GM19035 (cell line): ENCODE measurements around the gene OCA2.

ENCODE experiments used
- ATAC-seq: cut with Tn5 transposase; IDR thresholded peaks from one replicate; pipeline ENCODE4 v1.9.1; 2021; ENCODE audit not compliant: unreplicated experiment

OCA2 gene

GRCh38 chr15:27885201-27885600 lies 213.9 kb downstream of the OCA2 start:
- ATAC-seq: no peak

DNA sequence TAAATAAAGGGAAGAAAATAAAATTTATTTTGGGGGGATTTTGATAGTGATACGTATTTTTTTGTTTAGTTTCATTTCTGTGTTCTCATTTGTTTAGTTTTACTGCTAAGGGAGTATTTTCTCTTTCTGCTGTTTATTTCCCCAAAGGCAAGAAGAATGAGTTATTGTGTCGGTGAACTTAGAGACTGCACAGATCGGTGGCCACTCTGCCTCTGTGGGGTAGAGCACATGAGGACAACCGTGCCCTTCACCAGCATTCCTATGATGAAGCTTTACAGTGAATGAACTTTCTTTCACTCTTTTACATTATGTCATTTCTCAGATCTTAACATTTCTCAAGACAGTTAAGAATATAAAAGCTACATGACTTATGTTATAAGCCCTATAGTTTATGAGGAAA lies 214.4 kb downstream of the OCA2 start:
- no peak for ATAC-seq

DNA sequence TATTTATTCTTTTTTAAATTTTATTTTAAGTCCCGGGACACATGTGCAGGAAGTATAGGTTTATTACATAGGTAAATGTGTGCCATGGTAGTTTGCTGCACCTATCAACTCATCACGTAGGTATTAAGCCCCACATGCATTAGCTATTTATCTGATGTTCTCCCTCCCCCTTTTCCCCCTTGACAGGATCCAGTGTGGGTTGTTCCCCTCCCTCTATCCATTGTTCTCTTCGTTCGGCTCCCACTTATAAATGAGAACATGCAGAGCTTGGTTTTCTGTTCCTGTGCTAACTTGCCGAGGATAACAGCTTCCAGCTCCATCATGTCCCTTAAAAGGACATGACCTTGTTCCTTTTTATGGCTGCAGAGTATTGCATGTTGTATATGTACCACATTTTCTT lies 220.3 kb downstream of the OCA2 start:
- ATAC-seq: no peak

DNA sequence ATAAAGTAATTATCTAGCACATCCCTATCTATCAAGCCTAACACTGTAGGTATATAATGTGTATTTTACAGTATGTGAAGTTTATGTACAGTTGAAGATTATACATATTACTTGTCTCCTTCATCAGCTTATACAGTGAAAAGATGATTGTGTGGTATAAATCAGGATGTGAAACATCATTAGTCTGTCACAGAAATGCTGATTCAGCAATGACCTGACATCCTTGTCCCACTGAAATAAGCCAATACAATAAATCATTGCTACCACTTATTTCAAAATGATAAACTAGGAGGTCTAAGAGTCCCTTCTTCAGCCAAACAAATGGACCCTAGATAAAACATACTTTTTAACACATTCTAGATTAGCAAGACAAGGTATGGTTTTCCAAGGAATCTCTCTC lies 225.3 kb downstream of the OCA2 start:
- ATAC-seq: no peak

GRCh38 chr15:27873039-27873438 lies 226.1 kb downstream of the OCA2 start:
- ATAC-seq: no peak

DNA sequence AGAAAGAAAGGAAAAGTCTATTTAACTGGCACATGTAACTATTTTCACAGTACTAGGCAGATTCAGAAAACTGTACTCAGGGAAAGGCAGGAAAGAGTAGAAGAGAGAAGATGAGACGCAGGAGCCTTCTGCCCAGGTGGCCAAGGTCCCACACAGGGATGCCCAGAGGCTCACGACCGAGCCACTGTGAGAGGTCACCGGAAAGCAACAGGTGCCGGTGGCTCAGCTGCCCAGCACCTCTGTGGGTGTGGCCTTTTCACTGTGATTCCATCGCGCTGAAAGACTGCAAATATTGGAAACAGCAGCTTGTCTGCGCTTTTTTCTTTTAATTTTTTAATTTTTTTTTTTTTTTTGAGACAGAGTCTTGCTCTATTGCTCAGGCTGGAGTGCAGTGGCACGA lies 226.8 kb downstream of the OCA2 start:
- no peak for ATAC-seq

GRCh38 chr15:27871902-27872260 lies 227.2 kb downstream of the OCA2 start:
- ATAC-seq: no peak

DNA sequence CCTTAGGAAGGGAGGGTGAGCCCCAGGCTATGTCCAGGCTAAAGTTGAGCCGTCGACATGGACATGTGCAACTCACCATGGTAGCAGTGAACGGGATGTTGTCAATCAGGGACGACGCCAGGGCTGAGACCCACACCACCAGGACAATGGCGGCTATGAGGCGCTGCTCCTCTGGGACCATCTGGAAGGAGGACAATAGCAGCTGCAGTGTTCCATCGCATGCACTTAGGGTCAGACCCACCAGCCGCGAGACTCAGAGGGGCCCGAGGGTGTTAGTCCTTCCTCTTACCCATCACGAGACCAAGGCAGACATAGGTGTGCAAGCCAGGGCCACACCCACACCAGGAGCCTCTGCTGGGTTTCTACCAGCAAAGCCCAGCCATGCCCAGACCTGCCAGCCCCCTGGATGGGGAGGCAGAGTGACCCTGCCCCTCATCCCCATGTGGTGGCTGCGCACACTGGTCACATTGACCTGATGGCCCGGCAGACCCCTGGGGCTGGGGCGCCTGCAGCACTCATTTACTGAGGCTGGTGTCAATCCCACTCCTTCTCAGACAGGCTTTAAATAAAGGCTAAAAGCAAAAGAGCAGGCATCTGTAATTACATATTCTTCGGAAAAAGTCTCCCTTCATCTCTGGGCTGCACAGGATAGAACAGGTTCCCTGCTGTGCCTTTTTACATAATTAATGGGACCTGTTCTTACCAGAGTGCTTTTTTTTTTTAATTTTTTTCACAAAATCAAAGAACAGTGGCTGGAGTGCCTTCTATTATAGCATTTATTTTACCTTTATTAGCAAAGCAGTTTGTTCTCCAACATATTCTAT lies 227.8 kb downstream of the OCA2 start:
- ATAC-seq: no peak

- ATAC-seq: no peak
Measured at GRCh38 chr15:27870320-27870719, 228.8 kb downstream of the OCA2 start.

DNA sequence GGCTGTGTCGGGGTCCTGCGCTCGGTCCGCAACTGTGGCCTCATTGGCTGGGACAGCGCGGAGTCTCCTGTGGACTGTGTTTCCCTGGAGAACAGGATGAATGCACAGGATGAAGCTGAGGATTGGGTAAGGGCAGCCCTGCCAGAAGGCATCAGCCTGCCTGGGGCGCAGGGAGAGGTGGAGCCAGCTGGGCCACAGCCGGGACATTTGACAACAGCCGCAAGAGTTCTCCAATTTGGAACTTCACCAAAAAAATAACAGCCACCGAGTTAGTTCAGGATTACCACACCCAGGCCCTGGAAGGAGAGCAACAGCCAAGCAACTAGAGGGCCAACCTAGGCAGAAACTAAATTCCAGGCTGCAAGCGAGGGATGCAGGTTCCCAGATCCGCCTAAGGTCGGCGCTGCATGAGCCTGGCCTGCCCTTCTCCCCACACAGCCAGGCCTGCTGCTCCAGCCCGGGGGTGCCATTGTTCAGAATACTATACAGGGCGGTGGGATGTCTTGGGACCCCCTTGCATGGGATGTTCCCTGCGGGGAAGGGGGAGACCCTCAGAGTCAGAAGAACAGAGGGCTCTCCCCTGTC lies 229.3 kb downstream of the OCA2 start:
- no peak for ATAC-seq

DNA sequence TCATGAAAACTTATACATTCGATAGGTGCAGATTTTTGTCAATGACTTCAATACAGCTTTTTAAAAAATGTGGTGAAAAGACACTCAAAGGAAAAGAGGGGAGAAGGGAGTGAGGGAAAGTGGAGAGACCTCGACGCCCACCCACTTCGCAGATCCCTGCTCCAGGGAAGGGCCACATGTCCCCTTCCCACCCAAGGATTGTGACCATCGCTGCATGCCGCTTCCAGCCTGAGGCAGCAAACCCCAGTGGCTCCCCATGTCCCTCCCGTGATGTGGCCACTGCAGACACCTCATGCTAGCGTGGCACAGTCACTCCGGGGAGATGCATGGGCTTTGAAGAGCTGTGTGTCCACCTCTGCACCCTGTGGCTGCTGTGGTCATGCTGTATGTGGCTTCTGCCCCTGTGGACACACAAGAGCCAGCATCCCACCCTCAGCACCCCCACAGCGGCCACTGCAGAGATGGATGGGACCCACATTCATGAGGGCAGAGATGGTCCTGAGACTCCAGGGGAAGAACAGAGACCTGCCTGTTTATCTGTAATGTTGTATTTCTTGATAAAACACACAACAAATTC lies 230.2 kb downstream of the OCA2 start:
- no peak for ATAC-seq

GRCh38 chr15:27867861-27868260 lies 231.3 kb downstream of the OCA2 start:
- ATAC-seq: no peak

DNA sequence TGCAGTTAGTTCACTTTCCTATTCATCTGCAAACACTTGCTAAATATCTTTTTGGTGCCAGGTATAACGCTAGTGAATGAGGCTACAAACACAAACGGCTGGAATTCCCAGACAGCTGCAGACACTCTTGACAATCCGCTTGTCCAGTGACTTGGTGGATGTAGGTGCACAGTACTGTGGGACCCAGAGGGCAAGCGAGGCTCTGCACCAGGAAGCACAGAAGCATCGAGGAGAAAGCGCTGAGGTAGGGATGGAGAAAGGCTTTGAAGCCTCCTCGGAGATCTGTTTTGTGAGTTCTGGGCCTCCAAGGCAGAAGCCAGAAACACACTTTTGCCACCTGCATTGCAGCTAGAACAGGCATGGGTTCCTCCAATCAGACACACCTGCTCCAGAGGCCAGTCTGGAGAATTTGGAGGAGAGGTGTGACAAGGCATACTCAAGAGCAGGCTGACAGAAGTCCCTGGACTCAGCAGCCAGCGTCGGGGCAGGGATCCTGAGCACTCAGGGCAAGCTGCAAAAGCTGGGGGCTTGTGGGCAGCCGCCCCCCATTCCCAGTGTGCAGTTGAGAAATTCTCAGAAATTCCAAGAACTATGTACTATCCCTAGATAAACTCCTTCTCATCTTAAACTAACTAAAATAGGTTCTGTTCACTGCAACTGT lies 232.5 kb downstream of the OCA2 start:
- no peak for ATAC-seq

- ATAC-seq: no peak
Measured at GRCh38 chr15:27865926-27866325, 233.2 kb downstream of the OCA2 start.

DNA sequence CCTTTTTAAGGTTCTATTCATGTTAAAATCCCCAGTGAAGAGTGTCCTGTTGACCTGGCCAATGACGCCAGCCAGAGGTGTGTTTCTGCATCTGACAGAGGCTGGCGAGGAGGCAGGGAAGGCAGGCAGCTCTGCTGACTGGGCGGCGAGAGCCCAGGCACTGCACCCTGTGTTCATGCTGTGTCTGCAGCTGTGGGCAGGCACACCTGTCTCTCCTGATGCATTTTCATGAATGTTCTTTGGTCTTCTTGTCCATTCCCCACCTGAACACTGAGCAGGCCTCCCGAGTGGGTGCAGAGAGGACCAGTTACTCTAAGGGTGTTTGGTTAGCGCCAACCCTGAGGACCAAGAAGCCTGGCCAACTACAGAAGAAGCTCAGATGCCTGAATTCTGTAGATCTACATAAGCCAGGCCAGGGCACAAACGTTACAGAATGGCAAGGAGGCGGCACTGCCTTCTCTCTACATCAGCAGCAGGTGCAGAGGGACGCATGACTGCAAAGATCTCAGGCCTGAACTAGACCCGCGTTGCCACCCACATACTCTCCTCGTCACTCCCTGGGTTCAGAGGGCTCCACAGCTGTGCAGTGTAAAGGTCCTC lies 233.7 kb downstream of the OCA2 start:
- ATAC-seq: no peak

DNA sequence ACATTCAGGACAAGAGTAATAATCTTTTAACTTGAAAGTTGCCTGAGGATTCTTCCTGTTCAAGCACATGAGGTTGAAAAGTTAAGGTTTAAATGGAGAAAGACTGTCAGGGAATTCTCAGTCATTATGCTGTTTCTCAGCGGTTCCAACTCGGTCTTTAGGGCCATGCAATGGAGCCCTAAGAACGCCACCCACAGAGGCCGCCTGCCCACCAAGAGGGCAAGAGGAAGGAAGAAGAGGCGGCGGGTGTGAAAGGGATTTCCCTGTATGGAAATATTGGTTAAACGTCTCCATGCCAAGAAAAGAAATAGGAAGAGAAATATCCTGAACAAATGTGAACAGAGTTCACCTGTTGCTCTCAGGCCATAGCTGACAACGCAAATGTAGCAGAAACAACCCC lies 234.4 kb downstream of the OCA2 start:
- ATAC-seq: no peak

GRCh38 chr15:27864086-27864485 lies 235.0 kb downstream of the OCA2 start:
- no peak for ATAC-seq

- no peak for ATAC-seq
Measured at GRCh38 chr15:27863000-27863399, 236.1 kb downstream of the OCA2 start.

DNA sequence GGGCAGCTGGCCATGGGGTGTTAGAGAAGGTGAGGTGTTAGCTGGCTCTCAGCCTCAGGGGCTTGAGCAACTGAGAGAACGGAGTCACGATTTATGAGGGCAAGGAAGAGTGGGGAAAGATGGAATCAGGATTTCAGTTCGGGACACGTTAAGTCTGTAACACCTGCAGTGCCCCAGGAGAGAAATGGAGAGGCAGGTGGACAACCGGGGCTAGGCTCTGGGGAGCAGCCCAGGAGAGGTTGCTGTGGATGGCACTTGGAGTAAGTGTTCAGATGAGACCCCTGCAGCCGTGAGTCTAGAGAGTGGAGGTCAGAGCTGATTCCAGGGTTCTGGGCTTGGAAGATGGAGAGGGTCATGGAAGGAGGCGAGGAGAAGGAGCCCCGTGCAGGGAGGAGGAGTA lies 237.9 kb downstream of the OCA2 start:
- ATAC-seq: no peak

- no peak for ATAC-seq
Measured at GRCh38 chr15:27855137-27855536, 244.0 kb downstream of the OCA2 start.

DNA sequence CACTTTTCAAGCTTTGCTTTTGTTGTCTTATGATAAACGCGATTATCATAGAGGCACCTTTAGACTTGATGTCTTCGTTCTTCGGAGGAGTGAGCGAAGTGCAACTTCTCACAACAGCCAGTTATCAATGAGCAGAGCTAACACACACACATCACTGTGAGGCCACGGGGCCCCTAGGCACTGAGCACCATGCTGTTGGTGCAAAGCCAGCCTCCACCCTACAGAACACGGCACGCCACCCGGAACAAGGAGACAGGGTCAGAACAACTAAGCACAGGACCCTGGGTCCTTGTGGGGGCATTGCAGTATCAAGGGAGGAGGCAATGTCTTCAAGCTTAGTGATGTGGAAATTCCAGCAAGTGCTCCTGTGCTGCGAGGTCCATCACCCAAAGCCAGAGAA lies 244.5 kb downstream of the OCA2 start:
- no peak for ATAC-seq
